ENCODE measurements around the gene FAM90A26. TPM values are rescaled to one million over a fixed set of nuclear protein-coding genes. Genes with fewer than 3 reads are reported as not detected.
"Not testable (repeated sequence)": the region's sequence is repeated elsewhere in the genome, so short reads cannot be mapped to it uniquely, and the experiment has no call there.

The FAM90A26 gene
- total RNA-seq, 2 donors from 2014 or later, result not detected

- not testable (repeated sequence) for DNase-seq (ENCODE audit: low spot score); H3K9me3 Mint-ChIP-seq; H3K4me3 Mint-ChIP-seq; H3K27ac Mint-ChIP-seq; H3K27me3 Mint-ChIP-seq; H3K4me1 Mint-ChIP-seq (ENCODE audit: low read depth in 2 of 2); H3K36me3 Mint-ChIP-seq; ATAC-seq
These were observed 21.4 kb upstream of the FAM90A26 start for GRCh38 chr4:9148611-9149409.

DNA sequence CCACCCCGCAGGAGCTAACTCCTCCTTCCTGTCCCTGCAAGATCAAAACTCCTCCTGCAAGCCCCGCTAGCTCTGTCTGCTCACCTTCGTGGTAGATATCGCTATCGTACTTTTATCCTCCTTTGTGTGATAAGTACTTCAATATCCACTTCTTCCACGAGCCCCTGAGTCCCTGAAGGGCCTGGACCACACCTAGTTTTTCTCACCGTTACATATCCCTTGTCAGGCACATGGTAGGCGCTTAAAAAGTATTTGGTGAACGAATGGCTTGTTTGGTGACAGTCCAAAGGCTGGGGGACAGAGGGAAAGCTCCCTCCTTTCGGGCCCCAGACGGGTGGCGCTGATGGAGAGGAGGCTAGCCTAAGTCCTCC lies 18.4 kb upstream of the FAM90A26 start:
- ATAC-seq; H3K9me3 Mint-ChIP-seq; H3K4me1 Mint-ChIP-seq (ENCODE audit: low read depth in 2 of 2); DNase-seq (ENCODE audit: low spot score); H3K36me3 Mint-ChIP-seq; H3K27me3 Mint-ChIP-seq: not testable (repeated sequence)
- Mint-ChIP-seq H3K27ac (peak overlapping the region in 1 of 2 donors; percentile 29), H3K4me3 (peak overlapping the region; percentile 46)

GRCh38 chr4:9152180-9153007 lies 17.8 kb upstream of the FAM90A26 start:
- H3K27me3 Mint-ChIP-seq; H3K36me3 Mint-ChIP-seq; H3K4me1 Mint-ChIP-seq (ENCODE audit: low read depth in 2 of 2); H3K9me3 Mint-ChIP-seq: not testable (repeated sequence)
- Mint-ChIP-seq H3K27ac (peak overlapping the region; percentile 83 to 94), H3K4me3 (peak overlapping the region; percentile 91)
- DNase-seq (ENCODE audit: low spot score) (peak; percentile 98), ATAC-seq (peak; percentile 87 to 92)

- H3K9me3 Mint-ChIP-seq; H3K36me3 Mint-ChIP-seq; H3K4me1 Mint-ChIP-seq (ENCODE audit: low read depth in 2 of 2); H3K27me3 Mint-ChIP-seq: not testable (repeated sequence)
- H3K27ac Mint-ChIP-seq, result peak overlapping the region; percentile 83 to 94
- DNase-seq (ENCODE audit: low spot score) (peak; percentile 94), ATAC-seq (peak; percentile 100)
- peak overlapping the region; percentile 91 for H3K4me3 Mint-ChIP-seq
These were observed 17.1 kb upstream of the FAM90A26 start for GRCh38 chr4:9153008-9153570.

DNA sequence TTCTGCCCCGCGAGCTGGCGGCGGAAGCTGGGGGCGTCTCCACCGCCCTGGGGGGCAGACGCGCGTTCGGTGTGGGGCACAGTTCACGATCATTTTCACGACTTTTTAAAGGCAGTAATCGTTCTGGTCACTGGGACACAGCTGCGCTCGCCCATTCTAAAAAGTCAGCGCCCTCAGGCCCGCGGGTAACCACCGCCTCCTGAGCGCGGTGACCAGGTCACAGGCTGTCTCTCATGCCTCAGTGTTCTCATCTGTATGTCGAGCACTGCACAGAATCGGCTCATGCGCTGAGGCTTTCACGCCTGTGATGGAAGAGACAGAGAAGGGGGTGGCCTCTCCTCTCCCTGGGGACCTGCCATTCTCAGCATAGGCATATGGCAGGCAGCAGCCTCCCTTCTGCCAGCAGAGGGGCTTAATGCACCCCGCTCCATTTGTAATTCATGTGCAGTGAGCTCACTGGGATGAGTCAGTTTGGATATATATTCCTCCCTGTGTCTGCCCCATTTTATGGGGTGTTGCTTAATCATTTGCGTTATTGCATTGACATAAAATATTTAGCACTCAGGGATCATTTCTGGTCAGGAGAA lies 16.5 kb upstream of the FAM90A26 start:
- H3K27me3 Mint-ChIP-seq; DNase-seq (ENCODE audit: low spot score); H3K4me1 Mint-ChIP-seq (ENCODE audit: low read depth in 2 of 2); H3K9me3 Mint-ChIP-seq; ATAC-seq; H3K36me3 Mint-ChIP-seq: not testable (repeated sequence)
- Mint-ChIP-seq H3K27ac (peak overlapping the region; percentile 43 to 68), H3K4me3 (peak overlapping the region; percentile 91)

DNA sequence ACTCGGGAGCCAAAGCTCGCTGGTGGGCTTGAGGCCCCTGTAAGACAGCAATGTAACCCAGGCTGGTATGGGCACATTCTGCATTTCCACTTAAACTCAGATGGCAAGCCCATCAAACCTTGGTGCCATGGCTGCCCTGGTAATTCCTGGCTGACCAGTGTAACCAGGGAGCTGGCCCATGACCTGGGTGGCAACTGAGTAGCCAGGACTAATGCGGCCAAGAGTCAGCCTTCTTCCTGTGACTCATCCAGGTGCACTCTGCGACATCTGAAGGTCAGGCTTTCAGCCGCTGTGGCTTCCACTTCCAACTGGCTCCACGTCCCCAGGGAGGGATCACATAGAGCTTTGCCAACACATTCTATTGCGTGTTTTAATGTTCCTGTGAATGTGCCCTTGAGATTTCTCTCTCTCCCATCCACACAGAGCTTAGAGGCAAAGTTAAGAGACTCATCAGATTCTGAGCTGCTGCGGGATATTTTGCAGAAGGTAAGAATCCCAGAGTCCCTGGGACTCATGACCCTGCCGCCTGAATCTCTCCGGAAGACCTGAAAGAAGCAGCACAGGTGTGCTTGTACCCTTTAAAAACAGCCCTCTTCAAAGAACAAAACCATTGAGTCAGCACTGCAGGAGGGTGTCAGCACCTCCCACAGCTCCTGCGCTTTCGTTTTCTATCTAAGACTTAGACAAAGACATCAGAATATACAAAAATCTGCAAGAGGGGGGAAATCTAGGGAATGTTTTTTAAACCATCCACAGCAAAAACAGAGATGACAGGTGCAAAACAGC lies 14.9 kb upstream of the FAM90A26 start:
- H3K9me3 Mint-ChIP-seq, H3K4me3 Mint-ChIP-seq, H3K36me3 Mint-ChIP-seq: not testable (repeated sequence)

GRCh38 chr4:9158392-9158791 lies 11.8 kb upstream of the FAM90A26 start:
- H3K4me1 Mint-ChIP-seq (ENCODE audit: low read depth in 2 of 2); DNase-seq (ENCODE audit: low spot score); H3K36me3 Mint-ChIP-seq; ATAC-seq; H3K9me3 Mint-ChIP-seq; H3K27me3 Mint-ChIP-seq; H3K27ac Mint-ChIP-seq; H3K4me3 Mint-ChIP-seq: not testable (repeated sequence)

More for the DNA sequence above, 14.9 kb upstream of the FAM90A26 start:
- not testable (repeated sequence) for H3K27ac Mint-ChIP-seq; H3K27me3 Mint-ChIP-seq; DNase-seq (ENCODE audit: low spot score); ATAC-seq; H3K4me1 Mint-ChIP-seq (ENCODE audit: low read depth in 2 of 2)

- H3K27ac Mint-ChIP-seq; DNase-seq (ENCODE audit: low spot score); H3K4me1 Mint-ChIP-seq (ENCODE audit: low read depth in 2 of 2); H3K4me3 Mint-ChIP-seq; H3K36me3 Mint-ChIP-seq; ATAC-seq; H3K9me3 Mint-ChIP-seq; H3K27me3 Mint-ChIP-seq: not testable (repeated sequence)
These were observed 10.2 kb upstream of the FAM90A26 start for GRCh38 chr4:9160046-9160445.

DNA sequence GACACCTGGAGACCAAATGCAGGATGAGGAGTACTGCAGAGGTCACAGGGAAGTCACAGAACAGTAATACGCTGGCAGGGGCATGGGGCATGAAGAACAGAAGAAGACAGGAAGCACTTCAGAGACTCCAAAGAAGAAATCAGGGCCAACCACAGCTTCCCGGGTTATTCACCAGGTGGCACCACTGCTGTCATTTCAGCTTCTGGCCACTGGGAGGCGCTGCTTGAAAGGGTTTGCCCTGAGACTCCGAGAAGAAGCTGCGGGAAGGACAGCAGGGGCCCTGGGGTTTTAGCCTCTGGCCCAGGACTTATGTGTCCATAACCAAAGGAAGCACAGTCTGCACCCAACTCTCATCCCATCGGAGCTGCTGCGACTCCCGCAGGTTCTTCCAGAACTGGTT lies 4.2 kb upstream of the FAM90A26 start:
- H3K4me1 Mint-ChIP-seq (ENCODE audit: low read depth in 2 of 2); H3K27me3 Mint-ChIP-seq; H3K27ac Mint-ChIP-seq: not testable (repeated sequence)

GRCh38 chr4:9210357-9210756 lies 40.1 kb downstream of the FAM90A26 start, which contains the start of gene USP17L10:
TSS of gene USP17L10 (plus strand) at chr4:9210657. CDS start at chr4:9210657, 0 bp downstream.
- not testable (repeated sequence) for DNase-seq (ENCODE audit: low spot score); H3K27ac Mint-ChIP-seq; H3K27me3 Mint-ChIP-seq; H3K36me3 Mint-ChIP-seq; H3K9me3 Mint-ChIP-seq; H3K4me1 Mint-ChIP-seq (ENCODE audit: low read depth in 2 of 2); H3K4me3 Mint-ChIP-seq; ATAC-seq

More for the DNA sequence above, 4.2 kb upstream of the FAM90A26 start:
- not testable (repeated sequence) for DNase-seq (ENCODE audit: low spot score); H3K36me3 Mint-ChIP-seq; H3K9me3 Mint-ChIP-seq; ATAC-seq; H3K4me3 Mint-ChIP-seq

DNA sequence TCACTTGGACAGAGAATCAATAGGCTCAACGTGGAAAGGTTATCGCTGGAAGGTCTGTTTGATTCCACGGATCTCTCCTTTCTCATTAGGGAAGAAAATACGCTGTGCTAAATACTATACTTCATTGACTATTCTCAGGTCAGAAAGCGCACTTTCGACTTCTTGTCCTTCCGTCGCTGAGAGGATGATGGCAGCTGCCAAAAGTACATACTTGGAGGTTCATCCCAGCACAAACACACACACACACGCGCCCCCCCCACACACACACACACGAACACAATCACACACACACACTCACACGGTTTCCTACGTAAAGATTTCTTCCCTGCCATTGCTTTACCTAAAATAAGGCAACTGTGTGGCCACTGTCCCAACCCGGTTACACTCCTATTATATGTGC lies 44.5 kb downstream of the FAM90A26 start:
- H3K4me1 Mint-ChIP-seq (ENCODE audit: low read depth in 2 of 2); ATAC-seq; H3K9me3 Mint-ChIP-seq; H3K36me3 Mint-ChIP-seq; H3K27ac Mint-ChIP-seq; H3K27me3 Mint-ChIP-seq; DNase-seq (ENCODE audit: low spot score); H3K4me3 Mint-ChIP-seq: not testable (repeated sequence)

DNA sequence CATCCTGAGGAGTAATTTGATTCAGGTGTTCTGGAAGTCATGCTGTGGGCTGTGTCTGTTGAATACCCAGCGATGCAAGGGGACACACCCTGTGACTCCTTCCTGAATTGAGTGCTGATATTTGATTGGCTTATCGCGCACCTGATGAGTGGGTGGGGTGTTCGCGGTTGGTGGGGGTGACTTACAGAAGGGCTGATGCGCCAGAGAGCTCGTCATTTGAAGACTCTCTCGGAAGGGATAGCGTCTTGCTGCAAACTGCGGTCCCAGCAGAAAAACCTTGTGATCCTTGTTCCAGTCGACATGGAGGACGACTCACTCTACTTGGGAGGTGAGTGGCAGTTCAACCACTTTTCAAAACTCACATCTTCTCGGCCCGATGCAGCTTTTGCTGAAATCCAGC lies 44.9 kb downstream of the FAM90A26 start, which contains the start of gene USP17L11:
USP17L11 (plus strand) TSS at position 301 of the 400 bp plus-strand sequence; CDS start at position 301, 0 bp downstream.
- H3K9me3 Mint-ChIP-seq; H3K4me1 Mint-ChIP-seq (ENCODE audit: low read depth in 2 of 2); DNase-seq (ENCODE audit: low spot score); H3K27me3 Mint-ChIP-seq; ATAC-seq; H3K36me3 Mint-ChIP-seq; H3K4me3 Mint-ChIP-seq; H3K27ac Mint-ChIP-seq: not testable (repeated sequence)

- H3K4me1 Mint-ChIP-seq (ENCODE audit: low read depth in 2 of 2); DNase-seq (ENCODE audit: low spot score); H3K27ac Mint-ChIP-seq; H3K36me3 Mint-ChIP-seq; H3K27me3 Mint-ChIP-seq; ATAC-seq; H3K4me3 Mint-ChIP-seq; H3K9me3 Mint-ChIP-seq: not testable (repeated sequence)
These were observed 49.6 kb downstream of the FAM90A26 start, which contains the start of gene USP17L12 for GRCh38 chr4:9219852-9220251. TSS of gene USP17L12 (plus strand) at chr4:9220152. CDS start at chr4:9220152, 0 bp downstream.

Data from natural killer cell treated with Interleukin-12 subunit alpha and Interleukin-12 subunit beta and Interleukin-15 and Interleukin-18, amount 100 ng/mL, for 72 hours (primary cell).